HCT116 (cell line): ENCODE results near the gene TMEM244.

Experiments used
- CBX3 ChIP-seq: IDR thresholded peaks from 2 replicates; pipeline ENCODE4 v1.6.1; 2012; ENCODE audit warnings: low read depth
- CEBPB ChIP-seq: IDR thresholded peaks from 2 replicates; pipeline ENCODE4 v1.6.1; 2012; ENCODE audit warnings: low read depth
- EZH2phosphoT487 ChIP-seq: fragments of 200-600 bp; IDR thresholded peaks from 2 replicates; pipeline ENCODE4 v1.6.1; 2018; ENCODE audit warnings: antibody characterized with exemption, borderline replicate concordance
- POLR2A ChIP-seq: IDR thresholded peaks from 2 replicates; pipeline ENCODE4 v1.7.0; 2011; ENCODE audit warnings: borderline replicate concordance; ENCODE audit not compliant: insufficient read depth, insufficient read length; ENCODE audit errors: extremely low read depth
- POLR2AphosphoS5 ChIP-seq: IDR thresholded peaks from 2 replicates; pipeline ENCODE4 v1.6.1; 2011; ENCODE audit warnings: mild to moderate bottlenecking, low read depth, low read length, moderate library complexity
- TF ChIP-seq, protein P1 (sequence below), 3 experiments: fragments of 200-600 bp in 1 of 3; sonication (generic) in 1 of 3; IDR thresholded peaks in 2 of 3; conservative IDR thresholded peaks in 1 of 3; 2 replicates each; pipeline ENCODE4 v1.5.1; 2012 to 2017; ENCODE audit warnings: low read depth in 2 of 3, low read length in 2 of 3, antibody characterized with exemption in 1 of 3, borderline replicate concordance in 1 of 3, control low read depth in 1 of 3, mild to moderate bottlenecking in 1 of 3, mixed read lengths in 1 of 3, mixed run types in 1 of 3, moderate library complexity in 1 of 3; ENCODE audit not compliant: insufficient read depth in 1 of 3
- TF ChIP-seq, protein P2 (sequence below): IDR thresholded peaks from 2 replicates; pipeline ENCODE4 v1.6.1; 2012
- TF ChIP-seq, protein P3 (sequence below): IDR thresholded peaks from 2 replicates; pipeline ENCODE4 v1.6.1; 2012
- TF ChIP-seq, protein P4 (sequence below): IDR thresholded peaks from 2 replicates; pipeline ENCODE4 v1.6.1; 2011; ENCODE audit warnings: mild to moderate bottlenecking, low read length, moderate library complexity; ENCODE audit not compliant: insufficient replicate concordance; ENCODE audit errors: extremely low read depth

DNA sequence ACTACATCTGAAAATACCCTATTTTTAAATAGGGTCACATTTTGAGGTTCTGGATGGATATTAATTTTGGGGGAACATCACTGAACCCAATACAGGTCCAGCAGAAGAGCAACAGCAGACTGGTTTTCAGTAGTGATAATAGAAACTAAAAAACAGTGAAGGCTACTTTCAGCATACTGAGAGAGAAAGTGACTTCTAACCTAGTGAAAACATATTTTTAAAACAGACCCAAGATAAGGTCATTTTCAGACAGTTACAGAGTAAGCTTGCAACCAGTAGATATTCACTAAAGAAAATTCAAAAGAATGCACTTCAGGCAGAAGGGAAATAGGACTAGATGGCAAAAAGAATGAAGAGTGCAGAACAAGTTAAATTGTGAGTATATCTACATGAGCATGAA, 42.0 kb upstream of the TMEM244 start:
- TF ChIP-seq, protein P1, sequence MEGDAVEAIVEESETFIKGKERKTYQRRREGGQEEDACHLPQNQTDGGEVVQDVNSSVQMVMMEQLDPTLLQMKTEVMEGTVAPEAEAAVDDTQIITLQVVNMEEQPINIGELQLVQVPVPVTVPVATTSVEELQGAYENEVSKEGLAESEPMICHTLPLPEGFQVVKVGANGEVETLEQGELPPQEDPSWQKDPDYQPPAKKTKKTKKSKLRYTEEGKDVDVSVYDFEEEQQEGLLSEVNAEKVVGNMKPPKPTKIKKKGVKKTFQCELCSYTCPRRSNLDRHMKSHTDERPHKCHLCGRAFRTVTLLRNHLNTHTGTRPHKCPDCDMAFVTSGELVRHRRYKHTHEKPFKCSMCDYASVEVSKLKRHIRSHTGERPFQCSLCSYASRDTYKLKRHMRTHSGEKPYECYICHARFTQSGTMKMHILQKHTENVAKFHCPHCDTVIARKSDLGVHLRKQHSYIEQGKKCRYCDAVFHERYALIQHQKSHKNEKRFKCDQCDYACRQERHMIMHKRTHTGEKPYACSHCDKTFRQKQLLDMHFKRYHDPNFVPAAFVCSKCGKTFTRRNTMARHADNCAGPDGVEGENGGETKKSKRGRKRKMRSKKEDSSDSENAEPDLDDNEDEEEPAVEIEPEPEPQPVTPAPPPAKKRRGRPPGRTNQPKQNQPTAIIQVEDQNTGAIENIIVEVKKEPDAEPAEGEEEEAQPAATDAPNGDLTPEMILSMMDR (IDR thresholded peaks at IDR 0.05 in 2 of 3, conservative IDR thresholded peaks at IDR 0.05 in 1 of 3; ENCODE audit: borderline replicate concordance in 1 of 3, insufficient read depth in 1 of 3, low read depth in 2 of 3, low read length in 2 of 3): no peak
- TF ChIP-seq CBX3 (no peak), CEBPB (no peak), POLR2A (no peak), POLR2AphosphoS5 (no peak), EZH2phosphoT487 (no peak)
- TF ChIP-seq, protein P2, sequence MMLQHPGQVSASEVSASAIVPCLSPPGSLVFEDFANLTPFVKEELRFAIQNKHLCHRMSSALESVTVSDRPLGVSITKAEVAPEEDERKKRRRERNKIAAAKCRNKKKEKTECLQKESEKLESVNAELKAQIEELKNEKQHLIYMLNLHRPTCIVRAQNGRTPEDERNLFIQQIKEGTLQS: no peak
- TF ChIP-seq, protein P3, sequence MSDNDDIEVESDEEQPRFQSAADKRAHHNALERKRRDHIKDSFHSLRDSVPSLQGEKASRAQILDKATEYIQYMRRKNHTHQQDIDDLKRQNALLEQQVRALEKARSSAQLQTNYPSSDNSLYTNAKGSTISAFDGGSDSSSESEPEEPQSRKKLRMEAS: no peak
- TF ChIP-seq, protein P4, sequence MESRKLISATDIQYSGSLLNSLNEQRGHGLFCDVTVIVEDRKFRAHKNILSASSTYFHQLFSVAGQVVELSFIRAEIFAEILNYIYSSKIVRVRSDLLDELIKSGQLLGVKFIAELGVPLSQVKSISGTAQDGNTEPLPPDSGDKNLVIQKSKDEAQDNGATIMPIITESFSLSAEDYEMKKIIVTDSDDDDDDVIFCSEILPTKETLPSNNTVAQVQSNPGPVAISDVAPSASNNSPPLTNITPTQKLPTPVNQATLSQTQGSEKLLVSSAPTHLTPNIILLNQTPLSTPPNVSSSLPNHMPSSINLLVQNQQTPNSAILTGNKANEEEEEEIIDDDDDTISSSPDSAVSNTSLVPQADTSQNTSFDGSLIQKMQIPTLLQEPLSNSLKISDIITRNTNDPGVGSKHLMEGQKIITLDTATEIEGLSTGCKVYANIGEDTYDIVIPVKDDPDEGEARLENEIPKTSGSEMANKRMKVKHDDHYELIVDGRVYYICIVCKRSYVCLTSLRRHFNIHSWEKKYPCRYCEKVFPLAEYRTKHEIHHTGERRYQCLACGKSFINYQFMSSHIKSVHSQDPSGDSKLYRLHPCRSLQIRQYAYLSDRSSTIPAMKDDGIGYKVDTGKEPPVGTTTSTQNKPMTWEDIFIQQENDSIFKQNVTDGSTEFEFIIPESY: no peak
